ENCODE data around the gene GABBR1.

DNA sequence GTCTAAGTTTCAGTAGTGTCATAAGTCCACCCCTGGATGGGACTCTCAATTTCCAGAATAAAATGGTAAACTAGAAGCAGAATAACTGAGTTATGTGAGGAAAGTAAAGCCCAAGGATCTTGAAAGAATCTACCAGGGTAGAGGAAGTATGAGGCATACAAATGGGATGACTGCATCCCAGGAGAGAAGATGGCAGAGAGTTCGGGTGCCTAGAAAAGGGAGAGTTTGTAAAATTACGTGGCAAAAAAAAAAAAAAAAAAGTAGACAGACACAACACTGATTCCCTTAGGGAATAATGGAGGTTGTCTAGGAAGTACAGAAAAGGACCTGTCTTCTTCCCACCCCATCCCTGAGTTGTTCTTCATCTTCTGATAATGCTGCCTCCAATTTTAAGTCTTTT lies 3.4 kb downstream of the GABBR1 start:
- TF ChIP-seq, protein P1, sequence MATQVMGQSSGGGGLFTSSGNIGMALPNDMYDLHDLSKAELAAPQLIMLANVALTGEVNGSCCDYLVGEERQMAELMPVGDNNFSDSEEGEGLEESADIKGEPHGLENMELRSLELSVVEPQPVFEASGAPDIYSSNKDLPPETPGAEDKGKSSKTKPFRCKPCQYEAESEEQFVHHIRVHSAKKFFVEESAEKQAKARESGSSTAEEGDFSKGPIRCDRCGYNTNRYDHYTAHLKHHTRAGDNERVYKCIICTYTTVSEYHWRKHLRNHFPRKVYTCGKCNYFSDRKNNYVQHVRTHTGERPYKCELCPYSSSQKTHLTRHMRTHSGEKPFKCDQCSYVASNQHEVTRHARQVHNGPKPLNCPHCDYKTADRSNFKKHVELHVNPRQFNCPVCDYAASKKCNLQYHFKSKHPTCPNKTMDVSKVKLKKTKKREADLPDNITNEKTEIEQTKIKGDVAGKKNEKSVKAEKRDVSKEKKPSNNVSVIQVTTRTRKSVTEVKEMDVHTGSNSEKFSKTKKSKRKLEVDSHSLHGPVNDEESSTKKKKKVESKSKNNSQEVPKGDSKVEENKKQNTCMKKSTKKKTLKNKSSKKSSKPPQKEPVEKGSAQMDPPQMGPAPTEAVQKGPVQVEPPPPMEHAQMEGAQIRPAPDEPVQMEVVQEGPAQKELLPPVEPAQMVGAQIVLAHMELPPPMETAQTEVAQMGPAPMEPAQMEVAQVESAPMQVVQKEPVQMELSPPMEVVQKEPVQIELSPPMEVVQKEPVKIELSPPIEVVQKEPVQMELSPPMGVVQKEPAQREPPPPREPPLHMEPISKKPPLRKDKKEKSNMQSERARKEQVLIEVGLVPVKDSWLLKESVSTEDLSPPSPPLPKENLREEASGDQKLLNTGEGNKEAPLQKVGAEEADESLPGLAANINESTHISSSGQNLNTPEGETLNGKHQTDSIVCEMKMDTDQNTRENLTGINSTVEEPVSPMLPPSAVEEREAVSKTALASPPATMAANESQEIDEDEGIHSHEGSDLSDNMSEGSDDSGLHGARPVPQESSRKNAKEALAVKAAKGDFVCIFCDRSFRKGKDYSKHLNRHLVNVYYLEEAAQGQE (IDR thresholded peaks at IDR 0.05) = no peak
- TF ChIP-seq, protein P2, sequence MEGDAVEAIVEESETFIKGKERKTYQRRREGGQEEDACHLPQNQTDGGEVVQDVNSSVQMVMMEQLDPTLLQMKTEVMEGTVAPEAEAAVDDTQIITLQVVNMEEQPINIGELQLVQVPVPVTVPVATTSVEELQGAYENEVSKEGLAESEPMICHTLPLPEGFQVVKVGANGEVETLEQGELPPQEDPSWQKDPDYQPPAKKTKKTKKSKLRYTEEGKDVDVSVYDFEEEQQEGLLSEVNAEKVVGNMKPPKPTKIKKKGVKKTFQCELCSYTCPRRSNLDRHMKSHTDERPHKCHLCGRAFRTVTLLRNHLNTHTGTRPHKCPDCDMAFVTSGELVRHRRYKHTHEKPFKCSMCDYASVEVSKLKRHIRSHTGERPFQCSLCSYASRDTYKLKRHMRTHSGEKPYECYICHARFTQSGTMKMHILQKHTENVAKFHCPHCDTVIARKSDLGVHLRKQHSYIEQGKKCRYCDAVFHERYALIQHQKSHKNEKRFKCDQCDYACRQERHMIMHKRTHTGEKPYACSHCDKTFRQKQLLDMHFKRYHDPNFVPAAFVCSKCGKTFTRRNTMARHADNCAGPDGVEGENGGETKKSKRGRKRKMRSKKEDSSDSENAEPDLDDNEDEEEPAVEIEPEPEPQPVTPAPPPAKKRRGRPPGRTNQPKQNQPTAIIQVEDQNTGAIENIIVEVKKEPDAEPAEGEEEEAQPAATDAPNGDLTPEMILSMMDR (IDR thresholded peaks at IDR 0.05; ENCODE audit: low read depth, low read length, missing input control) = no peak
- TF ChIP-seq RXRA (IDR thresholded peaks at IDR 0.05) (no peak), SP1 (IDR thresholded peaks at IDR 0.05) (no peak)
- TF ChIP-seq, protein P3, sequence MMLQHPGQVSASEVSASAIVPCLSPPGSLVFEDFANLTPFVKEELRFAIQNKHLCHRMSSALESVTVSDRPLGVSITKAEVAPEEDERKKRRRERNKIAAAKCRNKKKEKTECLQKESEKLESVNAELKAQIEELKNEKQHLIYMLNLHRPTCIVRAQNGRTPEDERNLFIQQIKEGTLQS (IDR thresholded peaks at IDR 0.05) = no peak
